PC-3 (cell line): Measurements from ENCODE around the gene ERFL.

ENCODE experiments used
- EZH2 ChIP-seq: fragments of 300-600 bp; sonication (generic); IDR thresholded peaks from one replicate; pipeline ENCODE4 v1.6.1; 2017; ENCODE audit warnings: antibody characterized with exemption, mild to moderate bottlenecking, low read length; ENCODE audit not compliant: unreplicated experiment
- EZH2phosphoT487 ChIP-seq: fragments of 300-600 bp; sonication (generic); IDR thresholded peaks from 2 replicates; pipeline ENCODE4 v1.6.1; 2018; ENCODE audit warnings: mild to moderate bottlenecking, antibody characterized with exemption, low read length, borderline replicate concordance
- TF ChIP-seq, protein P1 (sequence below): fragments of 300-600 bp; sonication (generic); conservative IDR thresholded peaks from 2 replicates; pipeline ENCODE4 v1.5.1; 2017; ENCODE audit warnings: antibody characterized with exemption, low read depth, mild to moderate bottlenecking, low read length

DNA sequence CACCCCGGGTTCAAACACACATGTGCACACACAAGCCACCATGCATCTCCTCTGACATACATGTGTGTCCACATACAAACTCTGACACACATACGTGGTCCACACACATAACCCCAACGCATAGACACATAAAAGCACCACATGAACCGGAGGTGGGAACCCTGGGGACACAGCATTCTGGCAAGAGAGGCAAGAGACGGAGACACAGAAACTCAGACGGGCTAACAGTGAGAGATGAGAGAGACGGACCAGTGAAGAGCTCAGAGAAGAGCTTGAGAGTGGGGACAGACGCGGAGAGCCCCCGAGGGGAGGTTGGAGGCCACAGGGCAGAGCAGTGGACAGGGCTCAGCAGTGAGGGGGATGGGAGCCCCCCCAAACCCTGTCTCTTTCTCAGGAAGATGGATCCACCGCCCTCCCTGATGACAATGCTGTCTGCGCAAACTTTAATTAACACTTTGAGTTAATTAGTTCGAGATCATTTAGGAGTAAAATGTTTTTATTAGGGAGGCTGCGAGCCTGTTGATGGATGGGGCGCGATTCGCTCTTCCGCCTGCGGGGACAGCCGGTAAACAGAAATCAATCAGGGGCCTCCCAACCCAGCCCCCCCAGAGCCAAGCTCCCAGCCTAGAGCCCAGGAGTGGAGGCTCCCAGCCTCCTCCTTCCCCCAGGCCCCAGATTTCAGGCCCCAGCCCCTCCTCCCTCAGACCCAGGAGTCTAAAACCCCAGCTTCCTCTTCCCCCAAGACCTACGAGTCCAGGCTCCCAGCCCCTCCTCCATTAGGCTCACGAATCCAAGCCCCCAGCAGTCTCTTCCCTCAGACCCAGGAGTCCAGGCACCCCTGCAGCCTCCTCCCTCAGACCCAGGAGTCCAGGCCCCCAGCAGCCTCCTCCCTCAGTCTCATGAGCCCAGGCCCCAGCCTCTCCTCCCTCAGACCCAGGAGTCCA lies 9.5 kb upstream of the ERFL start:
- TF ChIP-seq, protein P1, sequence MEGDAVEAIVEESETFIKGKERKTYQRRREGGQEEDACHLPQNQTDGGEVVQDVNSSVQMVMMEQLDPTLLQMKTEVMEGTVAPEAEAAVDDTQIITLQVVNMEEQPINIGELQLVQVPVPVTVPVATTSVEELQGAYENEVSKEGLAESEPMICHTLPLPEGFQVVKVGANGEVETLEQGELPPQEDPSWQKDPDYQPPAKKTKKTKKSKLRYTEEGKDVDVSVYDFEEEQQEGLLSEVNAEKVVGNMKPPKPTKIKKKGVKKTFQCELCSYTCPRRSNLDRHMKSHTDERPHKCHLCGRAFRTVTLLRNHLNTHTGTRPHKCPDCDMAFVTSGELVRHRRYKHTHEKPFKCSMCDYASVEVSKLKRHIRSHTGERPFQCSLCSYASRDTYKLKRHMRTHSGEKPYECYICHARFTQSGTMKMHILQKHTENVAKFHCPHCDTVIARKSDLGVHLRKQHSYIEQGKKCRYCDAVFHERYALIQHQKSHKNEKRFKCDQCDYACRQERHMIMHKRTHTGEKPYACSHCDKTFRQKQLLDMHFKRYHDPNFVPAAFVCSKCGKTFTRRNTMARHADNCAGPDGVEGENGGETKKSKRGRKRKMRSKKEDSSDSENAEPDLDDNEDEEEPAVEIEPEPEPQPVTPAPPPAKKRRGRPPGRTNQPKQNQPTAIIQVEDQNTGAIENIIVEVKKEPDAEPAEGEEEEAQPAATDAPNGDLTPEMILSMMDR, result no peak
- no peak for TF ChIP-seq EZH2
- TF ChIP-seq EZH2phosphoT487, result no peak
